HepG2 (cell line): Measurements from ENCODE around the gene IRGQ. TPM values are rescaled to one million over a fixed set of nuclear protein-coding genes. Genes with fewer than 3 reads are reported as not detected.

Experiments used
- ATAC-seq: fragments of 200-7000 bp; cut with Tn5 transposase; 3 replicates; pipeline ENCODE4 v1.9.1; 2020; ENCODE audit warnings: mild to moderate bottlenecking, moderate library complexity
- BruUV-seq: library from RNA; stranded (reverse); fragments of 400-500 nt; replicated peaks from 2 replicates; lab custom pipeline; 2021; lab: Mats Ljungman, UMichigan
- CTCF ChIA-PET: fragments of 300-600 bp; formaldehyde crosslinking; extraction: SDS; loops from one replicate; lab custom pipeline; 2021; ENCODE audit warnings: low total read pairs, inconsistent platforms, low intra/inter-chr PET ratio; lab: Yijun Ruan, JAX
- POLR2A ChIA-PET: fragments of 350-600 bp; sonication (Branson Sonifier 250); formaldehyde crosslinking; loops from one replicate; lab custom pipeline; 2020; ENCODE audit warnings: antibody characterized with exemption, inconsistent platforms; lab: Yijun Ruan, JAX
- DNase-seq: peaks from one replicate; pipeline ENCODE4 v3.0.0-alpha.2; 2015; ENCODE audit warnings: low spot score
- FAIRE-seq: peaks from 3 replicates; lab custom pipeline; 2011; peaks lifted over from hg19 to GRCh38; lab: Jason Lieb, UNC
- H2AFZ ChIP-seq: one replicate; pipeline ENCODE4 v1.6.1; 2011; ENCODE audit warnings: low read length, inconsistent platforms
- H3K27ac ChIP-seq: fragments of 300-600 bp; 3 replicates; pipeline ENCODE4 v1.8.0; 2011; ENCODE audit warnings: mixed run types, mild to moderate bottlenecking, mixed read lengths, low read length, inconsistent platforms; ENCODE audit not compliant: insufficient read depth; ENCODE audit errors: extremely low read length
- H3K27me3 ChIP-seq, 2 experiments: fragments of 200-600 bp in 1 of 2; 2 replicates in 1 of 2; 3 replicates in 1 of 2; pipeline versions ENCODE4 v1.6.0 to v1.8.0; 2011; ENCODE audit warnings: low read length in 2 of 2, mild to moderate bottlenecking in 2 of 2, moderate library complexity in 2 of 2, inconsistent platforms in 1 of 2; ENCODE audit not compliant: insufficient read depth in 2 of 2, control insufficient read depth in 1 of 2
- H3K36me3 ChIP-seq, 2 experiments: fragments of 200-600 bp in 1 of 2; replicated peaks in 1 of 2; 2 replicates in 1 of 2; 3 replicates in 1 of 2; pipeline versions ENCODE4 v1.5.1 to v1.8.0; 2011; ENCODE audit warnings: low read length in 2 of 2, inconsistent platforms in 1 of 2; ENCODE audit not compliant: insufficient read depth in 2 of 2, control insufficient read depth in 1 of 2
- H3K4me1 ChIP-seq: 2 replicates; pipeline ENCODE4 v1.5.1; 2012; ENCODE audit warnings: low read length, inconsistent platforms; ENCODE audit not compliant: insufficient read depth
- H3K4me2 ChIP-seq: 2 replicates; pipeline ENCODE4 v1.6.0; 2011; ENCODE audit warnings: low read depth, low read length, inconsistent platforms
- H3K4me3 ChIP-seq, 3 experiments: fragments of 200-600 bp in 1 of 3; sonication (generic), shearing (Covaris generic) in 1 of 3; replicated peaks in 1 of 3; 2 replicates each; pipeline ENCODE4 v1.5.1; 2011 to 2016; ENCODE audit warnings: low read length in 3 of 3, inconsistent platforms in 2 of 3, low read depth in 2 of 3, mild to moderate bottlenecking in 2 of 3, control low read depth in 1 of 3, mixed read lengths in 1 of 3; ENCODE audit not compliant: insufficient read depth in 1 of 3
- H3K79me2 ChIP-seq: one replicate; pipeline ENCODE4 v1.6.1; 2011; ENCODE audit warnings: low read length, inconsistent platforms; ENCODE audit not compliant: insufficient read depth
- H3K9ac ChIP-seq: 2 replicates; pipeline ENCODE4 v1.6.0; 2011; ENCODE audit warnings: mild to moderate bottlenecking, low read depth, low read length, inconsistent platforms; ENCODE audit not compliant: insufficient read depth
- H3K9me3 ChIP-seq: 2 replicates; pipeline ENCODE4 v1.5.1; 2012; ENCODE audit warnings: mild to moderate bottlenecking, low read length
- H4K20me1 ChIP-seq: 2 replicates; pipeline ENCODE4 v1.6.0; 2011; ENCODE audit warnings: inconsistent platforms, mild to moderate bottlenecking, low read length, moderate library complexity; ENCODE audit not compliant: insufficient read depth
- DZIP1 ChIP-seq: sonication (generic); formaldehyde crosslinking; IDR thresholded peaks from 2 replicates; pipeline ENCODE4 v1.5.0; 2020; ENCODE audit warnings: mild to moderate bottlenecking, missing genetic modification reagents
- MATR3 ChIP-seq: sonication (generic); formaldehyde crosslinking; IDR thresholded peaks from 2 replicates; pipeline ENCODE4 v1.4.0; 2020; ENCODE audit warnings: missing genetic modification reagents
- NRL ChIP-seq: sonication (generic); formaldehyde crosslinking; IDR thresholded peaks from 2 replicates; pipeline ENCODE4 v1.5.0; 2020; ENCODE audit warnings: missing genetic modification reagents, mild to moderate bottlenecking, moderate library complexity, borderline replicate concordance
- RAD51 ChIP-seq: fragments of 450-650 bp; IDR thresholded peaks from 2 replicates; pipeline ENCODE4 v1.6.1; 2016; ENCODE audit warnings: borderline replicate concordance
- ZBTB20 ChIP-seq: sonication (generic); formaldehyde crosslinking; IDR thresholded peaks from 2 replicates; pipeline ENCODE4 v1.8.1; 2023; ENCODE audit warnings: missing genetic modification reagents, low read depth, mild to moderate bottlenecking, borderline replicate concordance
- ZBTB43 ChIP-seq: sonication (generic); formaldehyde crosslinking; conservative IDR thresholded peaks from 2 replicates; pipeline ENCODE4 v1.4.0; 2020; ENCODE audit warnings: missing genetic modification reagents
- ZNF101 ChIP-seq: sonication (generic); formaldehyde crosslinking; IDR thresholded peaks from 2 replicates; pipeline ENCODE4 v1.4.0; 2020; ENCODE audit warnings: mild to moderate bottlenecking, low read depth, missing genetic modification reagents, borderline replicate concordance
- ZNF121 ChIP-seq: sonication (generic); formaldehyde crosslinking; IDR thresholded peaks from 2 replicates; pipeline ENCODE4 v1.5.0; 2020; ENCODE audit warnings: mild to moderate bottlenecking, missing genetic modification reagents
- ZNF180 ChIP-seq: sonication (generic); formaldehyde crosslinking; IDR thresholded peaks from 2 replicates; pipeline ENCODE4 v1.4.0; 2020; ENCODE audit warnings: low read depth, missing genetic modification reagents, borderline replicate concordance
- WGBS: methylation state at CpG from one replicate; pipeline ENCODE4 v1.1.6; 2017; ENCODE audit warnings: low lambda C conversion rate; 5-methylcytosine and 5-hydroxymethylcytosine counted together
- in situ Hi-C: cut with HindIII; loops from 2 replicates; pipeline ENCODE4 v1.10.0; 2017; ENCODE audit warnings: low pct_unique_long_range_greater_than_20kb; ENCODE audit not compliant: extremely low pct_ligation_motif_present
- intact Hi-C: fragments of 100-400 bp; cut with micrococcal nuclease; formaldehyde crosslinking; loops from one replicate; pipeline ENCODE4 v1.10.0; 2022; ENCODE audit not compliant: unreplicated experiment
- polyA plus RNA-seq, 8 experiments: library from polyadenylated mRNA; depleted of rRNA in 3 of 8; stranded (reverse) in 7 of 8; unstranded in 1 of 8; fragments of >200 nt; fragmentation: Illumina TruSeq in 4 of 8; extraction: Trizol in 4 of 8; gene quantifications; 2 replicates each; pipeline versions ENCODE4 v1.2.1 to v1.2.3, GENCODE V29; 2011 to 2016; ENCODE audit warnings: low read depth in 4 of 8, missing spikeins in 1 of 8, mixed read lengths in 1 of 8; ENCODE audit not compliant: insufficient read depth in 1 of 8
- total RNA-seq, 5 experiments: library from RNA; depleted of rRNA; stranded (reverse); fragments of >200 nt; fragmentation: Illumina TruSeq; extraction: Trizol; gene quantifications; 2 replicates each; pipeline ENCODE4 v1.2.3, GENCODE V29; 2016; ENCODE audit warnings: low read depth in 1 of 5
- TF ChIP-seq, protein P1 (sequence below): sonication (generic); formaldehyde crosslinking; IDR thresholded peaks from 2 replicates; pipeline ENCODE4 v1.5.0; 2020; ENCODE audit warnings: missing genetic modification reagents
- TF ChIP-seq, protein P2 (sequence below): conservative IDR thresholded peaks from 2 replicates; pipeline ENCODE4 v1.6.1; 2018; ENCODE audit warnings: missing genetic modification reagents

The IRGQ gene
- total and polyA plus RNA-seq, 2 of the 13 experiments (the other 11 are each of a cell fraction or from before 2014, with no cell fraction given), result 11.6 to 12.4 TPM

DNA sequence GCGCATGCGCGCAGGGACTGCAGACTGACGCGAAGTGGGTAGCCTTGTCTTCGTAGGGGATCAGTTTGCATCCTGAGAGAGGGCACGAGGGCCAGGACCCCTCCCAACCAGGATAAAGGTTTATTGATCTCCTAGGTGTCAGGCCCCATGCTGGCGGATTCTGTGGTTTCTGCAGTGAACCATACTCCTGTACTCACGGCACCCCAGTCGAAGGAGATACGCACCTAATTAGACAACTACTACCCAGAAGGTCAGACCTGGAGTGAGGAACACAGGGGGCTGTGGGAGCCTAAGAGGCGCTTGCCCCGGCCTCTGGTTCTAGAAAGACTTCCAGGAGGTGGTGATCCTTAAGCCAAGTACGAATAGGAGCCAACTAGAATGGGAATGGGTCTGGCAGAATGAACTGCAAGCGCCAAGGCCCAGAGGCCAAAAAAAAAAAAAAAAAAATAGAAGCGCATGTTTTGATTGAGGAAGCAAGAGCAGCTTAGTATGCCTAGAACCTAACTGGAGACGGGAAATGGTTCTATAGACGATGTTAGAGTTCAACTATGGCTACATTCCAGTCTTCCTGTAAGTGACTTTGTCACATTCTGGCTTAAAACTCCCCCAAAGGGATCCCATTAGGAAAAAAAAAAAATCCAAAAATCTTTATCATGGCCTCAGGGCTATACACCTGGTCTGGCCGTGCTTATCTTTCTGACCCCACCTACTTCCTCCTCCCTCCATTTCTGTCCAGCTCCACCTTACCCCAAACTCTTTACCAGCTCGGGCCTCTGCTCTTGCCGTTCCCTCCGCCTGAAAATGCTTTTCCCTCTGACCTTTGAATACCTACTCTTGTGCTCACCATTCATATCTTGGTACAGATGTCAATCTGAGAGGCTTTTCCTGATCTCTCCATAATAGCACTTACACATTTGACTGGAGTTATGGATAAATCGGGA, 24.4 kb upstream of the IRGQ start (continued):
- TF ChIP-seq, protein P1, sequence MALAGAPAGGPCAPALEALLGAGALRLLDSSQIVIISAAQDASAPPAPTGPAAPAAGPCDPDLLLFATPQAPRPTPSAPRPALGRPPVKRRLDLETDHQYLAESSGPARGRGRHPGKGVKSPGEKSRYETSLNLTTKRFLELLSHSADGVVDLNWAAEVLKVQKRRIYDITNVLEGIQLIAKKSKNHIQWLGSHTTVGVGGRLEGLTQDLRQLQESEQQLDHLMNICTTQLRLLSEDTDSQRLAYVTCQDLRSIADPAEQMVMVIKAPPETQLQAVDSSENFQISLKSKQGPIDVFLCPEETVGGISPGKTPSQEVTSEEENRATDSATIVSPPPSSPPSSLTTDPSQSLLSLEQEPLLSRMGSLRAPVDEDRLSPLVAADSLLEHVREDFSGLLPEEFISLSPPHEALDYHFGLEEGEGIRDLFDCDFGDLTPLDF (CRISPR knock-in tag), result no peak
- TF ChIP-seq ZNF180 (no peak), RAD51 (no peak), ZBTB20 (0 out of 2 replicates have a peak, but pooled peaks have one; percentile 8)
- TF ChIP-seq, all 625 proteins: peak for 15

DNA sequence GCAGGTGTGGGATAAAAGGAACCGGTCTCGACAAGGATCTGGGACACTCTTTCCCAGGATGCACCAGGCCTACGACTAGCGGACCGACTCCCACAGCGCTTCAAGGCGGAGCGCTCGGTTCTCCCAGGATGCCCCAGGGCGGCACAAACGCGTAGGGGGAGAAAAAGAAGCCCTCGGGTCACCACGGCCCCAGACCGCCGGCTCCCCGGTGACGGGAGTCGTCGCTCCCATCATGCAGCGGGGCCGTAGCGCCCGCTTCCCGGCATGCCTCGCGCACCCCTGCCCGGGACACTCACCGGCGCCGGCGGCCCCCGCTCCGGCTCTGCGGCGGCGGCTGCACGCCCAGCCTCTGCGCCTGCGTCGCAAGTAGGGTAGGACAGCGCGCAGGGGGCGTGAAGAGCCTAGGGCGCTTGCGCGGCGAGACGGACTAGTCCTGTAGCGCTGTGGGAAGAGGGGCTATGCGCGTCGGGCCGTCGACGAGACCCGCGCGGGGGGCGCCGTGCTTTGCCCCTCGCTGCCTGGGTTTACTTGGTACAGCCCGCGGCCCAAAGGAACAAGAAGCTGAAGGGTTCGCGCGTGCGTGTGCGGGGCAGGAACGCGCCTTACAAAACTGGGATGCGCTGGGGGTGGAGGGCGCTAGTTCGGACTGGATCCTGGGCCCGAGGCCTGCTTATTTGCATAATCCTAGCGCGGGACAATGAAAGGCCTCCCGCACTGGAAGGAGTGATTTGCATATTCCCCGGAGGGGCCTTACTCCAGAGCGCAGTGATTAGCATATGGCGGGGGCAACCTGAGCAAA, 23.5 kb upstream of the IRGQ start, which contains the start of gene ZNF428:
Gene ZNF428, minus strand, starts transcription at position 368 of the 799 bp plus-strand sequence. CDS start 5,325 bp downstream, outside the sequence.
- FAIRE-seq, result no peak
- DNase-seq, result peak; percentile 87
- Histone ChIP-seq H3K4me2 (peak within 1 kb of the TSS; percentile 96), H3K4me1 (peaks cover 24% of the 10 kb centered on the region), H3K4me3 (peak within 1 kb of the TSS; percentile 60 to 81 (median 61)), H3K27ac (peak within 1 kb of the TSS; percentile 96), H3K27me3 (no peaks in the 10 kb centered on the region), H4K20me1 (no peaks in the 10 kb centered on the region), H3K36me3 (0 out of 5 replicates have a peak, but pooled peaks cover 0 to 2% of the 10 kb centered on the region in 2 experiments), H2AFZ (peak within 1 kb of the TSS; percentile 82), H3K9me3 (no peaks in the 10 kb centered on the region), H3K9ac (peak within 1 kb of the TSS; percentile 88), H3K79me2 (peaks cover 14% of the 10 kb centered on the region)
- WGBS, result under 1% methylated on average over 41 of the region's 81 CpGs
- ATAC-seq, result peak; percentile 92
- CTCF ChIA-PET, result no interaction called here
- in situ Hi-C loops, result no loop called here
- POLR2A ChIA-PET, result interaction anchor here (0.7 kb wide), 1 partner anchor 49 kb away, joined by 4 read pairs; no protein-coding TSS in a partner anchor
- BruUV-seq, result no TSS peak
- intact Hi-C loops, result loop anchor here (2.0 kb wide), 1 partner anchor 15 kb away; no protein-coding TSS in a partner anchor
- TF ChIP-seq ZNF101 (CRISPR knock-in tag) (0 out of 2 replicates have a peak, but pooled peaks have one; percentile 87), DZIP1 (CRISPR knock-in tag) (peak; percentile 85; the same call in 1 of the 2 replicates), ZNF121 (CRISPR knock-in tag) (peak; percentile 84), ZBTB43 (peak; percentile 72; the same call in 1 of the 2 replicates), NRL (CRISPR knock-in tag) (peak; percentile 85), MATR3 (CRISPR knock-in tag) (no peak)
- TF ChIP-seq, protein P2, sequence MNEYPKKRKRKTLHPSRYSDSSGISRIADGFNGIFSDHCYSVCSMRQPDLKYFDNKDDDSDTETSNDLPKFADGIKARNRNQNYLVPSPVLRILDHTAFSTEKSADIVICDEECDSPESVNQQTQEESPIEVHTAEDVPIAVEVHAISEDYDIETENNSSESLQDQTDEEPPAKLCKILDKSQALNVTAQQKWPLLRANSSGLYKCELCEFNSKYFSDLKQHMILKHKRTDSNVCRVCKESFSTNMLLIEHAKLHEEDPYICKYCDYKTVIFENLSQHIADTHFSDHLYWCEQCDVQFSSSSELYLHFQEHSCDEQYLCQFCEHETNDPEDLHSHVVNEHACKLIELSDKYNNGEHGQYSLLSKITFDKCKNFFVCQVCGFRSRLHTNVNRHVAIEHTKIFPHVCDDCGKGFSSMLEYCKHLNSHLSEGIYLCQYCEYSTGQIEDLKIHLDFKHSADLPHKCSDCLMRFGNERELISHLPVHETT (CRISPR knock-in tag), result peak; percentile 96; the same call in 1 of the 2 replicates
